Measurements from ENCODE around the gene CEACAM3. TPM values are rescaled to one million over a fixed set of nuclear protein-coding genes. Genes with fewer than 3 reads are reported as not detected.

CEACAM3 gene
- total RNA-seq, 1 experiment from 2014 or later: not detected

DNA sequence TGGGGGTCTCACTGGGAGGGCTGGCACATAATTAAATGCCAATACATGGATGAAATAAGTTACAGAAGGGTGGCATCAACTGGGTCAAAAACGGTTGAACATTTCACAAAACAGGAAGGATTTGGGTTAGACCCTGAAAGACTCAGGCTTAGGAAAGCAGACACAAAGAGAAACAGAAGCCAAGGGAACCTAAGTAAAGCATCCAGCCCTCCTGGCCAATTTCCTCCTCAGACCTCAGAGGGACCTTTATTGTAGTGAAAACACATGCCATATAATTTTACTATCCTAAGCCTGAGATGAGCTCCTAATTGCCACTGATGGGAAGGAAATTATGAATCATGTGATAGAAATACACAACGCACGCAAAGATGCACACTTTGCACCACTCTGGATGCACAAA lies 12.1 kb upstream of the CEACAM3 start:
- no peak overlapping the region for H2AFZ ChIP-seq (ENCODE audit: low read length)
- no peaks in the 10 kb centered on the region for H3K79me1 ChIP-seq (ENCODE audit: insufficient read depth, low read depth, low read length, poor library complexity, severe bottlenecking)
- no peak overlapping the region for H2BK15ac ChIP-seq (ENCODE audit: low read depth, low read length)
- no peaks in the 10 kb centered on the region for H3K4me1 ChIP-seq (ENCODE audit: insufficient read depth, low read length)
- no peak overlapping the region for H3K14ac ChIP-seq (ENCODE audit: insufficient read depth, low read length)
- H3K23me2 ChIP-seq (ENCODE audit: insufficient read length, low read depth, low read length, poor library complexity, severe bottlenecking): no peaks in the 10 kb centered on the region
- H3K4me3 Mint-ChIP-seq: no peak overlapping the region
- no peaks in the 10 kb centered on the region; the same call in 1 of the 2 replicates for H3K27me3 ChIP-seq (ENCODE audit: insufficient read depth, low read length)
- no peak overlapping the region for H4K8ac ChIP-seq (replicated peaks; ENCODE audit: insufficient read length, low read depth, low read length)
- H3K9me3 ChIP-seq (ENCODE audit: control insufficient read depth, low read depth, low read length): no peaks in the 10 kb centered on the region
- DNase-seq: no peak
- H3K18ac ChIP-seq (ENCODE audit: insufficient read length, low read depth, low read length): no peak overlapping the region
- H2BK120ac ChIP-seq (ENCODE audit: low read depth, low read length, poor library complexity, severe bottlenecking): no peak overlapping the region
- H3K9me3 Mint-ChIP-seq: peaks cover 14 to 64% of the 10 kb centered on the region in 2 experiments
- H2AK5ac ChIP-seq (ENCODE audit: insufficient read length, low read length): no peak overlapping the region
- TF ChIP-seq, protein P1, sequence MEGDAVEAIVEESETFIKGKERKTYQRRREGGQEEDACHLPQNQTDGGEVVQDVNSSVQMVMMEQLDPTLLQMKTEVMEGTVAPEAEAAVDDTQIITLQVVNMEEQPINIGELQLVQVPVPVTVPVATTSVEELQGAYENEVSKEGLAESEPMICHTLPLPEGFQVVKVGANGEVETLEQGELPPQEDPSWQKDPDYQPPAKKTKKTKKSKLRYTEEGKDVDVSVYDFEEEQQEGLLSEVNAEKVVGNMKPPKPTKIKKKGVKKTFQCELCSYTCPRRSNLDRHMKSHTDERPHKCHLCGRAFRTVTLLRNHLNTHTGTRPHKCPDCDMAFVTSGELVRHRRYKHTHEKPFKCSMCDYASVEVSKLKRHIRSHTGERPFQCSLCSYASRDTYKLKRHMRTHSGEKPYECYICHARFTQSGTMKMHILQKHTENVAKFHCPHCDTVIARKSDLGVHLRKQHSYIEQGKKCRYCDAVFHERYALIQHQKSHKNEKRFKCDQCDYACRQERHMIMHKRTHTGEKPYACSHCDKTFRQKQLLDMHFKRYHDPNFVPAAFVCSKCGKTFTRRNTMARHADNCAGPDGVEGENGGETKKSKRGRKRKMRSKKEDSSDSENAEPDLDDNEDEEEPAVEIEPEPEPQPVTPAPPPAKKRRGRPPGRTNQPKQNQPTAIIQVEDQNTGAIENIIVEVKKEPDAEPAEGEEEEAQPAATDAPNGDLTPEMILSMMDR (conservative IDR thresholded peaks at IDR 0.05): no peak
- no peaks in the 10 kb centered on the region for H3K79me2 ChIP-seq (ENCODE audit: insufficient read depth, low read length)
- no peak overlapping the region for H2BK12ac ChIP-seq (ENCODE audit: insufficient read length, low read depth, low read length)
- H3K23ac ChIP-seq (ENCODE audit: insufficient read length, low read depth, low read length): no peak overlapping the region
- H3K4ac ChIP-seq (ENCODE audit: low read depth, low read length): no peak overlapping the region
- H3K4me1 Mint-ChIP-seq: no peaks in the 10 kb centered on the region
- no peaks in the 10 kb centered on the region for H4K20me1 ChIP-seq (ENCODE audit: control insufficient read depth, insufficient read depth, insufficient read length)
- no peak overlapping the region for H2BK20ac ChIP-seq (ENCODE audit: low read depth, low read length, poor library complexity, severe bottlenecking)
- H3K27me3 Mint-ChIP-seq (ENCODE audit: low read depth): peaks cover 26% of the 10 kb centered on the region
- no peak overlapping the region for H3K9ac ChIP-seq (ENCODE audit: extremely low read depth, insufficient read length, low read length)
- H3K27ac Mint-ChIP-seq: no peak overlapping the region
- no peak overlapping the region for H3K27ac ChIP-seq (ENCODE audit: insufficient read length, low read depth, low read length)
- H4K91ac ChIP-seq (ENCODE audit: insufficient read length, low read depth, low read length): no peak overlapping the region
- H3T11ph ChIP-seq (ENCODE audit: low read length): no peak overlapping the region
- H4K5ac ChIP-seq (ENCODE audit: insufficient read length, low read depth, low read length): no peak overlapping the region
- H3K36me3 Mint-ChIP-seq (ENCODE audit: insufficient read depth in 1 of 3, low read depth in 3 of 3): peaks cover 0 to 12% (median 0%) of the 10 kb centered on the region in 3 experiments; a peak in 2 of 7 replicates
- WGBS (ENCODE audit: extremely low coverage, insufficient read length, low lambda C conversion rate): no CpG with 5 or more reads among the region's 3 CpGs
- no peak overlapping the region for H3K56ac ChIP-seq (ENCODE audit: insufficient read length, low read depth, low read length)
- H3K4me2 ChIP-seq (ENCODE audit: insufficient read depth, insufficient read length, low read length): no peak overlapping the region
- no peak overlapping the region for H2BK5ac ChIP-seq (ENCODE audit: insufficient read length, low read length)
